ENCODE data around the gene STAT2.

STAT2 gene

GRCh38 chr12:56304872-56305590, 54.9 kb downstream of the STAT2 start:
- TF ChIP-seq CTCF (IDR thresholded peaks at IDR 0.05) = no peak

GRCh38 chr12:56304276-56304675, 55.6 kb downstream of the STAT2 start:
- no peak for TF ChIP-seq CTCF (IDR thresholded peaks at IDR 0.05)

- no peak for TF ChIP-seq CTCF (IDR thresholded peaks at IDR 0.05)
Measured at GRCh38 chr12:56300644-56301464, 59.1 kb downstream of the STAT2 start.

GRCh38 chr12:56299853-56300643, 59.9 kb downstream of the STAT2 start, which contains the start of gene CS:
CS (minus strand) TSS chr12:56300330; CDS start chr12:56300201, 129 bp downstream.
- TF ChIP-seq CTCF (IDR thresholded peaks at IDR 0.05) = no peak

GRCh38 chr12:56299308-56299852, 60.5 kb downstream of the STAT2 start:
- TF ChIP-seq CTCF (IDR thresholded peaks at IDR 0.05) = no peak

GRCh38 chr12:56298828-56299227, 61.1 kb downstream of the STAT2 start:
- no peak for TF ChIP-seq CTCF (IDR thresholded peaks at IDR 0.05)

GRCh38 chr12:56297400-56297799, 62.5 kb downstream of the STAT2 start:
- no peak for TF ChIP-seq CTCF (IDR thresholded peaks at IDR 0.05)

All from LNCAP (cell line).